Astrocyte (in vitro differentiated cells and primary cell): ENCODE results near the gene CHSY1. TPM values are rescaled to one million over a fixed set of nuclear protein-coding genes. Genes with fewer than 3 reads are reported as not detected.

Experiments used
- DNase-seq: peaks from one replicate; pipeline ENCODE4 v3.0.0-alpha.2; 2010; ENCODE audit warnings: low read depth
- FAIRE-seq: peaks from 2 replicates; lab custom pipeline; 2011; peaks lifted over from hg19 to GRCh38; lab: Jason Lieb, UNC
- H2AFZ ChIP-seq: 2 replicates; pipeline ENCODE4 v1.6.0; 2012; ENCODE audit warnings: low read depth, low read length, inconsistent platforms
- H3K27ac ChIP-seq: 2 replicates; pipeline ENCODE4 v1.5.1; 2011; ENCODE audit warnings: low read depth, low read length, inconsistent platforms
- H3K27me3 ChIP-seq: 2 replicates; pipeline ENCODE4 v1.6.0; 2011; ENCODE audit warnings: low read length, inconsistent platforms; ENCODE audit not compliant: insufficient read depth
- H3K36me3 ChIP-seq: 2 replicates; pipeline ENCODE4 v1.5.1; 2011; ENCODE audit warnings: low read length, inconsistent platforms; ENCODE audit not compliant: insufficient read depth
- H3K4me1 ChIP-seq: 2 replicates; pipeline ENCODE4 v1.5.1; 2011; ENCODE audit warnings: low read length, inconsistent platforms; ENCODE audit not compliant: insufficient read depth
- H3K4me2 ChIP-seq: 2 replicates; pipeline ENCODE4 v1.6.0; 2012; ENCODE audit warnings: low read length, inconsistent platforms
- H3K4me3 ChIP-seq: 2 replicates; pipeline ENCODE4 v1.5.1; 2011; ENCODE audit warnings: low read depth, mild to moderate bottlenecking, low read length, inconsistent platforms; ENCODE audit not compliant: insufficient read depth
- H3K79me2 ChIP-seq: 2 replicates; pipeline ENCODE4 v1.6.0; 2012; ENCODE audit warnings: mild to moderate bottlenecking, low read length, inconsistent platforms; ENCODE audit not compliant: insufficient read depth
- H3K9ac ChIP-seq: 2 replicates; pipeline ENCODE4 v1.6.0; 2012; ENCODE audit warnings: mild to moderate bottlenecking, low read length, inconsistent platforms
- H3K9me3 ChIP-seq: 2 replicates; pipeline ENCODE4 v1.5.1; 2012; ENCODE audit warnings: low read depth, mild to moderate bottlenecking, low read length, inconsistent platforms; ENCODE audit not compliant: insufficient read depth
- H4K20me1 ChIP-seq: 2 replicates; pipeline ENCODE4 v1.6.0; 2012; ENCODE audit warnings: low read length, inconsistent platforms; ENCODE audit not compliant: insufficient read depth
- H3K27ac Mint-ChIP-seq: one replicate; pipeline ENCODE4 v1.8.0; 2021; ENCODE audit warnings: mild to moderate bottlenecking, mixed read lengths; ENCODE audit not compliant: unreplicated experiment
- H3K27me3 Mint-ChIP-seq: one replicate; pipeline ENCODE4 v1.8.0; 2021; ENCODE audit warnings: low read depth, mixed read lengths; ENCODE audit not compliant: unreplicated experiment
- H3K36me3 Mint-ChIP-seq: one replicate; pipeline ENCODE4 v1.8.0; 2021; ENCODE audit warnings: low read depth, mixed read lengths; ENCODE audit not compliant: unreplicated experiment
- H3K4me1 Mint-ChIP-seq: one replicate; pipeline ENCODE4 v1.8.0; 2021; ENCODE audit warnings: low read depth, mixed read lengths; ENCODE audit not compliant: unreplicated experiment
- H3K4me3 Mint-ChIP-seq: one replicate; pipeline ENCODE4 v1.8.0; 2021; ENCODE audit warnings: mild to moderate bottlenecking, moderate library complexity, mixed read lengths; ENCODE audit not compliant: unreplicated experiment
- H3K9me3 Mint-ChIP-seq: one replicate; pipeline ENCODE4 v1.8.0; 2021; ENCODE audit warnings: mild to moderate bottlenecking, mixed read lengths; ENCODE audit not compliant: unreplicated experiment
- EZH2 ChIP-seq: IDR thresholded peaks from 2 replicates; pipeline ENCODE4 v1.6.1; 2012; ENCODE audit warnings: mild to moderate bottlenecking, low read length, inconsistent platforms; ENCODE audit not compliant: insufficient read depth
- total RNA-seq: library from RNA; stranded (reverse); gene quantifications from 2 replicates; pipeline ENCODE4 v1.2.1, GENCODE V29; 2021
- TF ChIP-seq, protein P1 (sequence below): IDR thresholded peaks from 2 replicates; pipeline ENCODE4 v1.5.1; 2011; ENCODE audit warnings: low read depth, mild to moderate bottlenecking, inconsistent platforms, low read length, moderate library complexity; ENCODE audit not compliant: insufficient read depth

CHSY1 gene
- total RNA-seq, 1 donor from 2014 or later = 42.2 TPM

DNA sequence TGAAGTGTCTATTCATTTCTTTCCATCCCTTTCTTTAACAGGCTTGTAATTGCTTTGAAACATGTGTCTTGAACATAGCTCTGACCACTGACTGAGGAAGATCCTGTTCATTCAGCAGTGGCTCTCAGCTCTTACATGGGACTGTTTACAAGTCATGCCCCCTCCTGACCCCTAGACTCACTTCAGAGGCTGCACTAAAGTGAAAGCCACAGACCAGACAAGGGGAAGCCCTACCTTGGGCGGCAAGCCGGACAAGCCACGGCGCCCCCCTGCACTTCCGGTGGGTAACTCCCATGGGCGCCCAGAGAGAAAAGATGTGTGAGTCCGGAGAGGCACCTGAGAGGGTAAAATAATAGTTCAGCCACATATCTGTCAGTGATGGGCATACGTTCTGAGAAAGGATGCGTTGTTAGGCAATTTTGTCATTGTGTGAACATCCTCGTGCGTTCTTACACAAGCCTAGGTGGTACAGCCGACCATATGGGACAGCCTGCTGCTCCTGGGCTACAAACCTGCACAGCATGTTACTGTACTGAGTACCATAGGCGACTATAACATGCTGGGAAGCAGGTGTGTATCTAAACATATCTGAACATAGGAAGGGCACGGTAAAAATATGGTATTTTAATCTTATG is 116.2 kb downstream of the CHSY1 start:
- H3K4me1 ChIP-seq = peaks cover 21% of the 10 kb centered on the region
- no peak for DNase-seq
- FAIRE-seq = no peak
- no peak overlapping the region for H3K4me3 Mint-ChIP-seq
- no peaks in the 10 kb centered on the region for H3K9me3 Mint-ChIP-seq
- no peak overlapping the region for H3K27ac ChIP-seq
- no peak overlapping the region for H3K4me2 ChIP-seq
- H3K27me3 Mint-ChIP-seq = peaks cover 27% of the 10 kb centered on the region
- H3K9ac ChIP-seq = no peak overlapping the region
- H3K4me3 ChIP-seq = no peak overlapping the region
- H3K79me2 ChIP-seq = no peaks in the 10 kb centered on the region
- H3K4me1 Mint-ChIP-seq = peaks cover 16% of the 10 kb centered on the region
- peaks cover 3% of the 10 kb centered on the region for H3K36me3 Mint-ChIP-seq
- H3K27ac Mint-ChIP-seq = no peak overlapping the region
- no peaks in the 10 kb centered on the region for H3K9me3 ChIP-seq
- H3K36me3 ChIP-seq = no peaks in the 10 kb centered on the region
- H3K27me3 ChIP-seq = no peaks in the 10 kb centered on the region
- TF ChIP-seq, protein P1, sequence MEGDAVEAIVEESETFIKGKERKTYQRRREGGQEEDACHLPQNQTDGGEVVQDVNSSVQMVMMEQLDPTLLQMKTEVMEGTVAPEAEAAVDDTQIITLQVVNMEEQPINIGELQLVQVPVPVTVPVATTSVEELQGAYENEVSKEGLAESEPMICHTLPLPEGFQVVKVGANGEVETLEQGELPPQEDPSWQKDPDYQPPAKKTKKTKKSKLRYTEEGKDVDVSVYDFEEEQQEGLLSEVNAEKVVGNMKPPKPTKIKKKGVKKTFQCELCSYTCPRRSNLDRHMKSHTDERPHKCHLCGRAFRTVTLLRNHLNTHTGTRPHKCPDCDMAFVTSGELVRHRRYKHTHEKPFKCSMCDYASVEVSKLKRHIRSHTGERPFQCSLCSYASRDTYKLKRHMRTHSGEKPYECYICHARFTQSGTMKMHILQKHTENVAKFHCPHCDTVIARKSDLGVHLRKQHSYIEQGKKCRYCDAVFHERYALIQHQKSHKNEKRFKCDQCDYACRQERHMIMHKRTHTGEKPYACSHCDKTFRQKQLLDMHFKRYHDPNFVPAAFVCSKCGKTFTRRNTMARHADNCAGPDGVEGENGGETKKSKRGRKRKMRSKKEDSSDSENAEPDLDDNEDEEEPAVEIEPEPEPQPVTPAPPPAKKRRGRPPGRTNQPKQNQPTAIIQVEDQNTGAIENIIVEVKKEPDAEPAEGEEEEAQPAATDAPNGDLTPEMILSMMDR = no peak
- no peak for TF ChIP-seq EZH2
- no peaks in the 10 kb centered on the region for H4K20me1 ChIP-seq
- H2AFZ ChIP-seq = no peak overlapping the region

DNA sequence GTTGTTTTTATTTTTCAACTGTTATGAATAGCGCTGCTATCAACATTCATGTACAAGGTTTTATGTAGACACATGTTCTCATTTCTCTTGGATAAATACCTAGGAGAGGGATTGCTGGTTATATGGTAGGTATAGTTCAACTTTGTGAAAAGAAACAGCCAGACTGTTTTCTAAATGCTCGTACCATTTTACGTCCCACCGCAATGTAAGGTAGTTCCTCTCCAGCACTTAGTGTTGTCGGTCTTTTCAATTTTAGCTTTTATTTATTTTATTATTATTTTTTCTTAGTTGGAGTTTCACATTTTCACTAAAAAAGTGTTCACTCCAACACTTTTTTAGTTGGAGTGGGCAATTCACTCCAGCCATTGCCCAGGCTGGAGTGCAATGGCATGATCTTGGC is 117.1 kb downstream of the CHSY1 start:
- no peaks in the 10 kb centered on the region for H4K20me1 ChIP-seq
- no peak overlapping the region for H2AFZ ChIP-seq
- no peak for TF ChIP-seq EZH2
- TF ChIP-seq, protein P1 = no peak
- Mint-ChIP-seq H3K36me3 (peaks cover 3% of the 10 kb centered on the region), H3K27me3 (peaks cover 31% of the 10 kb centered on the region), H3K4me3 (no peak overlapping the region), H3K9me3 (peaks cover 2% of the 10 kb centered on the region), H3K27ac (no peak overlapping the region), H3K4me1 (peaks cover 12% of the 10 kb centered on the region)
- H3K27ac ChIP-seq = no peak overlapping the region
- H3K27me3 ChIP-seq = no peaks in the 10 kb centered on the region
- H3K36me3 ChIP-seq = no peaks in the 10 kb centered on the region
- DNase-seq = no peak
- no peak overlapping the region for H3K9ac ChIP-seq
- no peak overlapping the region for H3K4me3 ChIP-seq
- peaks cover 14% of the 10 kb centered on the region for H3K4me1 ChIP-seq
- H3K4me2 ChIP-seq = no peak overlapping the region
- no peak for FAIRE-seq
- no peaks in the 10 kb centered on the region for H3K79me2 ChIP-seq
- H3K9me3 ChIP-seq = no peaks in the 10 kb centered on the region

DNA sequence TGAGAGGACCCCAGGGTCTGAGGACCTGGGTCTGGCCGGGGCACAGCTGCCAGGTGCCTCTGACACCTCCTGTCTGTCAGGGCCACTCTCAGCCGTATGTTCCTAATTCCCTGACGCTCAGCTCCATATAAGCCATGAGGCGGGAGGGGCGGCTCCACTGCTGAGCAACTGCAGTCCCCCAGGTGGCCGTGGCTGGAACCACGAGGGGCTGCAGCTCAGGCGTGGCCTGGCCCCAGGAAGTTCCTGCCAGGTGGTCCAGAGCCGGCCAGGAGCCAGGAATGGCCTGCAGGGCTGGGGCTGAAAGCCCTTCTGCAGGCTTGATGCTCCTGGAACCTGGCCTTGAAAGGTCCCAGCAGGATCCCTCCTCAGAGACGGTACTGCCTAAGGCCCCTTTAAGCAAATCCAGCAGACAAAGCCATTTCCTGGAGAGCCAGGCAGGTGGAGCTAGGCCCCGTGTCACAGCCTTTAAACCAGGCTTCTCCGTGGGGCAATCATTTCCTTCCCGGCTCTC is 118.0 kb downstream of the CHSY1 start:
- Mint-ChIP-seq H3K4me3 (no peak overlapping the region), H3K27ac (no peak overlapping the region)

More for the DNA sequence above, 118.0 kb downstream of the CHSY1 start:
- no peaks in the 10 kb centered on the region for H3K79me2 ChIP-seq
- peaks cover 31% of the 10 kb centered on the region for H3K27me3 Mint-ChIP-seq
- peaks cover 3% of the 10 kb centered on the region for H3K36me3 Mint-ChIP-seq
- H3K27ac ChIP-seq = no peak overlapping the region
- no peak for TF ChIP-seq EZH2
- TF ChIP-seq, protein P1 = no peak
- peaks cover 3% of the 10 kb centered on the region for H3K4me1 Mint-ChIP-seq
- H3K4me3 ChIP-seq = no peak overlapping the region
- H4K20me1 ChIP-seq = no peaks in the 10 kb centered on the region
- no peak overlapping the region for H2AFZ ChIP-seq
- no peaks in the 10 kb centered on the region for H3K36me3 ChIP-seq
- H3K9me3 ChIP-seq = peaks cover 2% of the 10 kb centered on the region
- DNase-seq (no peak), FAIRE-seq (no peak)
- H3K27me3 ChIP-seq = no peaks in the 10 kb centered on the region
- H3K4me2 ChIP-seq = no peak overlapping the region
- peaks cover 2% of the 10 kb centered on the region for H3K9me3 Mint-ChIP-seq
- H3K4me1 ChIP-seq = peaks cover 8% of the 10 kb centered on the region
- H3K9ac ChIP-seq = no peak overlapping the region
